Measurements from ENCODE around the gene GLMN. TPM values are rescaled to one million over a fixed set of nuclear protein-coding genes. Genes with fewer than 3 reads are reported as not detected.

GLMN gene
- total RNA-seq, 1 donor from 2014 or later = 14.9 TPM

DNA sequence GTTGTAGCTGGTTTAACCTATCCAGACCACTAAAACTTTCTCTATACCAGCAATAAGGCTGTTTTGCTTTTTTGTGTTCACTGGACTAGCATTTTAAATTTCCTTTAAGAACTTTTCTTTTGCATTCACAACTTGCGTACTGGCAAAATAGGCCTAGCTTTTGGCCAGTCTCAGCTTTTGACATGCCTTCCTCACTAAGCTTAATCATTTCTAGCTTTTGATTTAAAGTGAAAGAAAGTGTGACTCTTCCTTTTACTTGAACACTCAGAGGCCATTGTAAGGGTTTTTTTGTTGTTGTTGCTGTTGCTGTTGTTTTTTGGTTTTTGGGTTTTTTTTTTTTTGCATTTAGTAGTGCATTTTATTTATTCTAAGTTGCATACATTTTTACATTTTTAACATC is 15.2 kb upstream of the GLMN start:
- DNase-seq (ENCODE audit: low spot score) = no peak
- no peaks in the 10 kb centered on the region for H3K9me3 Mint-ChIP-seq (ENCODE audit: unreplicated experiment)
- no peak overlapping the region for H3K27ac Mint-ChIP-seq (ENCODE audit: unreplicated experiment)
- peaks cover 3% of the 10 kb centered on the region for H3K4me1 Mint-ChIP-seq (ENCODE audit: unreplicated experiment)
- H3K27me3 Mint-ChIP-seq (ENCODE audit: unreplicated experiment) = no peaks in the 10 kb centered on the region
- H3K36me3 Mint-ChIP-seq (ENCODE audit: low read depth, unreplicated experiment) = peaks cover 4% of the 10 kb centered on the region
- H3K4me3 Mint-ChIP-seq (ENCODE audit: unreplicated experiment) = no peak overlapping the region
- TF ChIP-seq, protein P1, sequence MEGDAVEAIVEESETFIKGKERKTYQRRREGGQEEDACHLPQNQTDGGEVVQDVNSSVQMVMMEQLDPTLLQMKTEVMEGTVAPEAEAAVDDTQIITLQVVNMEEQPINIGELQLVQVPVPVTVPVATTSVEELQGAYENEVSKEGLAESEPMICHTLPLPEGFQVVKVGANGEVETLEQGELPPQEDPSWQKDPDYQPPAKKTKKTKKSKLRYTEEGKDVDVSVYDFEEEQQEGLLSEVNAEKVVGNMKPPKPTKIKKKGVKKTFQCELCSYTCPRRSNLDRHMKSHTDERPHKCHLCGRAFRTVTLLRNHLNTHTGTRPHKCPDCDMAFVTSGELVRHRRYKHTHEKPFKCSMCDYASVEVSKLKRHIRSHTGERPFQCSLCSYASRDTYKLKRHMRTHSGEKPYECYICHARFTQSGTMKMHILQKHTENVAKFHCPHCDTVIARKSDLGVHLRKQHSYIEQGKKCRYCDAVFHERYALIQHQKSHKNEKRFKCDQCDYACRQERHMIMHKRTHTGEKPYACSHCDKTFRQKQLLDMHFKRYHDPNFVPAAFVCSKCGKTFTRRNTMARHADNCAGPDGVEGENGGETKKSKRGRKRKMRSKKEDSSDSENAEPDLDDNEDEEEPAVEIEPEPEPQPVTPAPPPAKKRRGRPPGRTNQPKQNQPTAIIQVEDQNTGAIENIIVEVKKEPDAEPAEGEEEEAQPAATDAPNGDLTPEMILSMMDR (IDR thresholded peaks at IDR 0.05; ENCODE audit: unreplicated experiment) = no peak

DNA sequence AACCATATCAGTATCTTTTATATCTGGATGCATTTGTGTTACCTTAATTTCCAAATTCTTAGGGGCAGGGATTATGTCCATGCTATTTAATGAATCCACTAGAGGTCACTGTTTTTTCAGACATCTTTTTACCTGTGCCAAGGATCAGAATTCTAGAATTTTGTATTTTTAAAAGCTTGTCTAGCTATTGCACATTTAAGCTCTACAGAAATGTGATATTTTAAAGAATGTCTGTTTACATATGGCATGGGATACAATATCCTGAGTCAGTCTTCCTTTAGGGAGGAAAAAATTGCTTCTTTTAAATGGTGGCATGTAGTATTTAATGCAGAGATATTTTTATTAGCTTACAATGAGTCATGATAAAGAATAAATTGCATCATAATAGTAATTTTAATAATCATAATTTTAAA is 11.4 kb upstream of the GLMN start:
- Mint-ChIP-seq H3K27ac (ENCODE audit: unreplicated experiment) (no peak overlapping the region), H3K4me3 (ENCODE audit: unreplicated experiment) (no peak overlapping the region), H3K27me3 (ENCODE audit: unreplicated experiment) (no peaks in the 10 kb centered on the region), H3K36me3 (ENCODE audit: low read depth, unreplicated experiment) (peaks cover 4% of the 10 kb centered on the region), H3K4me1 (ENCODE audit: unreplicated experiment) (no peaks in the 10 kb centered on the region), H3K9me3 (ENCODE audit: unreplicated experiment) (no peaks in the 10 kb centered on the region)
- no peak for DNase-seq (ENCODE audit: low spot score)
- TF ChIP-seq, protein P1 (IDR thresholded peaks at IDR 0.05; ENCODE audit: unreplicated experiment) = peak; percentile 82

DNA sequence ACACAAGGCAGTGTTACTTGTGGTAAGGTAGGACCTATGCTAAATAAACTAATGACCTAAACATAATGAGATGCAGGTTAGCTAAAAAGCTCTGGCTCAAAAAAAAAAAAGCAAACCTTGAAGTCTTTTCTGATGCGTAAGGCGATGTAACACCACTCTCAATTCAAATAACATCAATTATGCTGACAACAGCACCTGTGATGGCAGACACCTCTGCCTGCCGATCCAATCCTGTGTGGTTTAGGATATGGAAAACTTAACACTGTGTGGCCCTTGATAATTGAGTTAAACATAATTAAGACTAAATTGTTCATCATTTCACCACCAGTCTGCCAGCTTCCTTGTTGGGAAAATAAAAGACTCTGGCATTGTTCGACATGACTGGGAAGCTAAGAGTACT is 9.2 kb upstream of the GLMN start:
- Mint-ChIP-seq H3K4me3 (ENCODE audit: unreplicated experiment) (no peak overlapping the region), H3K4me1 (ENCODE audit: unreplicated experiment) (no peaks in the 10 kb centered on the region), H3K9me3 (ENCODE audit: unreplicated experiment) (no peaks in the 10 kb centered on the region), H3K27ac (ENCODE audit: unreplicated experiment) (no peak overlapping the region), H3K36me3 (ENCODE audit: low read depth, unreplicated experiment) (peaks cover 9% of the 10 kb centered on the region), H3K27me3 (ENCODE audit: unreplicated experiment) (no peaks in the 10 kb centered on the region)
- TF ChIP-seq, protein P1 (IDR thresholded peaks at IDR 0.05; ENCODE audit: unreplicated experiment) = no peak
- DNase-seq (ENCODE audit: low spot score) = no peak

DNA sequence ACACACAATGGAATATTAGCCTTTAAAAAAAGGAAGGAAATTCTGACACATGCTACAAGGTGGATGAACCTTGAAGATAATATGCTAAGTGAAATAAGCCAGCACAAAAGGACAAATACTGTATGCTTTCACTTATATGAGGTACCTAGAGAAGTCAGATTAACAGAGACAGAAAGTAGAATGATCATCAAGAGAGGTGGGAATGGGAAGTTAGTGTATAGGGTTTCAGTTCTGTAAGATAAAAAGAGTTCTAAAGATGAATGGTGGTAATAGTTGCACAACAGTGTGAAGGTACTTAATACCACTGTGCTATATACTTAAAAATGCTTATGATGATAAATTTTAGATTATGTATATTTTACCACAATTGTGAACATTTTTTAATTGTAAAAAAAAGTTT is 7.2 kb upstream of the GLMN start:
- no peak for DNase-seq (ENCODE audit: low spot score)
- Mint-ChIP-seq H3K4me1 (ENCODE audit: unreplicated experiment) (no peaks in the 10 kb centered on the region), H3K36me3 (ENCODE audit: low read depth, unreplicated experiment) (peaks cover 9% of the 10 kb centered on the region), H3K27ac (ENCODE audit: unreplicated experiment) (no peak overlapping the region), H3K9me3 (ENCODE audit: unreplicated experiment) (no peaks in the 10 kb centered on the region), H3K27me3 (ENCODE audit: unreplicated experiment) (no peaks in the 10 kb centered on the region), H3K4me3 (ENCODE audit: unreplicated experiment) (no peak overlapping the region)
- TF ChIP-seq, protein P1 (IDR thresholded peaks at IDR 0.05; ENCODE audit: unreplicated experiment) = no peak

DNA sequence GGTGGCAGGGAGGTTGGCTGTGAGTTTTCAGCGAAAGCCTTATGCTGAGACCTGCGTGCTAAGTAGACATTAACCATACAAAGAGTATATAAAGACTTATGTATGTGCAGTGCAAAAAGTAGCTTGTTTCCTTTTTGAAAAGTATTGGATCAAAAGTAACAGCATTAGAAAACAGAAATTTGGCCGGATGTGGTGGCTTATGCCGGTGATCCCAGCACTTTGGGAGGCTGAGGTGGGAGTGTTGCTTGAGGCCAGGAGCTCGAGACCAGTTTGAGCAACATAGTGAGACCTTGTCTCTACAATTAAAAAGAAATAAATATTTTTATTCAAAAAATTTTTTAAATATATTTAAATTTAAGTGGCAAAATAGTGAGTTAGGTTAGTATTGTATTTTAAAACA is 2.2 kb upstream of the GLMN start:
- Mint-ChIP-seq H3K36me3 (ENCODE audit: low read depth, unreplicated experiment) (peaks cover 6% of the 10 kb centered on the region), H3K4me3 (ENCODE audit: unreplicated experiment) (no peak overlapping the region), H3K4me1 (ENCODE audit: unreplicated experiment) (peaks cover 15% of the 10 kb centered on the region), H3K27ac (ENCODE audit: unreplicated experiment) (no peak overlapping the region), H3K27me3 (ENCODE audit: unreplicated experiment) (peaks cover 3% of the 10 kb centered on the region), H3K9me3 (ENCODE audit: unreplicated experiment) (no peaks in the 10 kb centered on the region)
- TF ChIP-seq, protein P1 (IDR thresholded peaks at IDR 0.05; ENCODE audit: unreplicated experiment) = no peak
- DNase-seq (ENCODE audit: low spot score) = no peak

All from endothelial cell (in vitro differentiated cells).